Measurements from ENCODE around the gene FER. TPM values are rescaled to one million over a fixed set of nuclear protein-coding genes. Genes with fewer than 3 reads are reported as not detected.

The FER gene
- total and polyA plus RNA-seq, 9 of the 15 experiments (the other 6 are each of a cell fraction or from before 2014, with no cell fraction given): 6.7 to 18.2 (median 8.9) TPM

- TF ChIP-seq TCF7L2 (IDR thresholded peaks at IDR 0.05; ENCODE audit: low read depth, low read length): no peak
Observed at GRCh38 chr5:108735790-108736189, 11.9 kb upstream of the FER start (continued).

- Histone ChIP-seq H3K79me2 (ENCODE audit: control insufficient read depth, insufficient read depth, low read length) (no peaks in the 10 kb centered on the region), H4K20me1 (replicated peaks; ENCODE audit: control insufficient read depth, insufficient read depth, low read length) (no peaks in the 10 kb centered on the region), H3K9me1 (ENCODE audit: control insufficient read depth, insufficient read depth, low read length) (no peaks in the 10 kb centered on the region), H3K4me3 (no peak overlapping the region), H3K9ac (ENCODE audit: insufficient read depth in 1 of 2, low read depth in 2 of 2, low read length in 2 of 2) (no peak overlapping the region; a peak in 1 of 4 replicates), H3K27me3 (ENCODE audit: control insufficient read depth in 2 of 2, insufficient read depth in 2 of 2, low read length in 2 of 2) (no peaks in the 10 kb centered on the region), H3K4me2 (ENCODE audit: insufficient read depth, low read length) (no peak overlapping the region), H3K4me1 (replicated peaks in 1 of 2; ENCODE audit: control insufficient read depth in 2 of 2, insufficient read depth in 2 of 2, low read length in 2 of 2) (peaks cover 0 to 10% of the 10 kb centered on the region in 2 experiments; a peak in 3 of 5 replicates), H3K9me3 (replicated peaks; ENCODE audit: control insufficient read depth, insufficient read depth, low read depth, low read length) (no peaks in the 10 kb centered on the region), H2AFZ (ENCODE audit: low read depth, low read length) (peak overlapping the region; percentile 61), H3K27ac (ENCODE audit: extremely low read depth, low read depth, low read length) (no peak overlapping the region), H3K36me3 (ENCODE audit: control insufficient read depth, insufficient read depth, low read length) (no peaks in the 10 kb centered on the region)
- CTCF ChIA-PET (ENCODE audit: low intra/inter-chr PET ratio): no interaction called here
- FAIRE-seq (no peak), ATAC-seq (peak; percentile 32), DNase-seq (ENCODE audit: extremely low read depth in 1 of 4, low spot score in 3 of 4) (no peak)
- POLR2A ChIA-PET: interaction anchor here (1.8 kb wide), 1 partner anchor 9 kb away, joined by 12 read pairs; no protein-coding TSS in a partner anchor
- no TSS peak for BruUV-seq (replicated peaks)
- in situ Hi-C loops (cut with MboI) (no loop called here), intact Hi-C loops (cut with micrococcal nuclease) (no loop called here)
- WGBS (ENCODE audit: insufficient coverage, low coverage, missing lambda C conversion rate): 32% methylated on average over 7 of the region's 7 CpGs
- TF ChIP-seq ZEB2 (IDR thresholded peaks at IDR 0.05): 0 out of 2 replicates have a peak, but pooled peaks have one; percentile 45
- 0 out of 2 replicates have a peak, but pooled peaks have one; percentile 10 for TF ChIP-seq ARID1B (IDR thresholded peaks at IDR 0.05)
- TF ChIP-seq PHTF2 (CRISPR knock-in tag; IDR thresholded peaks at IDR 0.05): no peak
- TF ChIP-seq SRF (CRISPR knock-in tag; IDR thresholded peaks at IDR 0.05): no peak
- no peak for TF ChIP-seq SAFB2 (IDR thresholded peaks at IDR 0.05; ENCODE audit: borderline replicate concordance, low read depth, low read length, severe bottlenecking)
- no peak for TF ChIP-seq TGIF2 (CRISPR knock-in tag; IDR thresholded peaks at IDR 0.05)
- no peak for TF ChIP-seq RBM14 (IDR thresholded peaks at IDR 0.05; ENCODE audit: borderline replicate concordance, insufficient read depth, low read depth, low read length)
- peak; percentile 56; the same call in 1 of the 2 replicates for TF ChIP-seq ZNF766 (CRISPR knock-in tag; conservative IDR thresholded peaks at IDR 0.05)
- no peak for TF ChIP-seq ZBTB2 (IDR thresholded peaks at IDR 0.05)
Observed at GRCh38 chr5:108736855-108737254, 10.8 kb upstream of the FER start.
